ENCODE results near the gene ADAM33. TPM values are rescaled to one million over a fixed set of nuclear protein-coding genes. Genes with fewer than 3 reads are reported as not detected.

The ADAM33 gene
- total RNA-seq, 1 donor from 2014 or later: 7.0 TPM

- no peak overlapping the region for H2AFZ ChIP-seq (replicated peaks)
- no peaks in the 10 kb centered on the region for H4K20me1 ChIP-seq (ENCODE audit: low read depth)
- Mint-ChIP-seq H3K9me3 (no peaks in the 10 kb centered on the region), H3K27me3 (ENCODE audit: insufficient read depth, low read depth) (peaks cover 2% of the 10 kb centered on the region), H3K4me3 (no peak overlapping the region), H3K36me3 (no peaks in the 10 kb centered on the region), H3K4me1 (no peaks in the 10 kb centered on the region), H3K27ac (no peak overlapping the region)
- no peaks in the 10 kb centered on the region for H3K36me3 ChIP-seq
- H3K4me3 ChIP-seq: no peak overlapping the region
- H3K9me3 ChIP-seq (ENCODE audit: low read depth): no peaks in the 10 kb centered on the region
- H3F3A ChIP-seq (ENCODE audit: low read depth): no peaks in the 10 kb centered on the region
- no peaks in the 10 kb centered on the region for H3K79me2 ChIP-seq (ENCODE audit: low read depth)
- no peak overlapping the region for H3K27ac ChIP-seq
- H3K4me1 ChIP-seq: no peaks in the 10 kb centered on the region
- H3K9ac ChIP-seq: no peak overlapping the region
- TF ChIP-seq EZH2 (IDR thresholded peaks at IDR 0.05) (no peak), EZH2phosphoT487 (IDR thresholded peaks at IDR 0.05) (no peak)
- TF ChIP-seq, protein P1, sequence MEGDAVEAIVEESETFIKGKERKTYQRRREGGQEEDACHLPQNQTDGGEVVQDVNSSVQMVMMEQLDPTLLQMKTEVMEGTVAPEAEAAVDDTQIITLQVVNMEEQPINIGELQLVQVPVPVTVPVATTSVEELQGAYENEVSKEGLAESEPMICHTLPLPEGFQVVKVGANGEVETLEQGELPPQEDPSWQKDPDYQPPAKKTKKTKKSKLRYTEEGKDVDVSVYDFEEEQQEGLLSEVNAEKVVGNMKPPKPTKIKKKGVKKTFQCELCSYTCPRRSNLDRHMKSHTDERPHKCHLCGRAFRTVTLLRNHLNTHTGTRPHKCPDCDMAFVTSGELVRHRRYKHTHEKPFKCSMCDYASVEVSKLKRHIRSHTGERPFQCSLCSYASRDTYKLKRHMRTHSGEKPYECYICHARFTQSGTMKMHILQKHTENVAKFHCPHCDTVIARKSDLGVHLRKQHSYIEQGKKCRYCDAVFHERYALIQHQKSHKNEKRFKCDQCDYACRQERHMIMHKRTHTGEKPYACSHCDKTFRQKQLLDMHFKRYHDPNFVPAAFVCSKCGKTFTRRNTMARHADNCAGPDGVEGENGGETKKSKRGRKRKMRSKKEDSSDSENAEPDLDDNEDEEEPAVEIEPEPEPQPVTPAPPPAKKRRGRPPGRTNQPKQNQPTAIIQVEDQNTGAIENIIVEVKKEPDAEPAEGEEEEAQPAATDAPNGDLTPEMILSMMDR (IDR thresholded peaks at IDR 0.05): no peak
- H3K27me3 ChIP-seq: no peaks in the 10 kb centered on the region
- no peak for DNase-seq (ENCODE audit: low spot score)
- H3K4me2 ChIP-seq: no peak overlapping the region
Measured at GRCh38 chr20:3707508-3707899, 25.7 kb upstream of the ADAM33 start.

- Mint-ChIP-seq H3K4me1 (no peaks in the 10 kb centered on the region), H3K36me3 (no peaks in the 10 kb centered on the region), H3K9me3 (no peaks in the 10 kb centered on the region), H3K27me3 (ENCODE audit: insufficient read depth, low read depth) (peaks cover 2% of the 10 kb centered on the region), H3K4me3 (no peak overlapping the region), H3K27ac (no peak overlapping the region)
- Histone ChIP-seq H2AFZ (replicated peaks) (no peak overlapping the region), H4K20me1 (ENCODE audit: low read depth) (no peaks in the 10 kb centered on the region), H3K4me1 (no peaks in the 10 kb centered on the region), H3K27me3 (no peaks in the 10 kb centered on the region), H3F3A (ENCODE audit: low read depth) (no peaks in the 10 kb centered on the region), H3K4me2 (no peak overlapping the region), H3K4me3 (no peak overlapping the region), H3K27ac (no peak overlapping the region), H3K79me2 (ENCODE audit: low read depth) (no peaks in the 10 kb centered on the region), H3K9ac (no peak overlapping the region), H3K36me3 (no peaks in the 10 kb centered on the region), H3K9me3 (ENCODE audit: low read depth) (no peaks in the 10 kb centered on the region)
- no peak for DNase-seq (ENCODE audit: low spot score)
- TF ChIP-seq EZH2 (IDR thresholded peaks at IDR 0.05) (no peak), EZH2phosphoT487 (IDR thresholded peaks at IDR 0.05) (no peak)
- TF ChIP-seq, protein P1 (IDR thresholded peaks at IDR 0.05): no peak
Measured at GRCh38 chr20:3706774-3707507, 25.1 kb upstream of the ADAM33 start.

- H3K4me3 Mint-ChIP-seq: no peak overlapping the region
- H3K9me3 Mint-ChIP-seq: no peaks in the 10 kb centered on the region
- no peak overlapping the region for H3K27ac Mint-ChIP-seq
- H3K4me1 ChIP-seq: no peaks in the 10 kb centered on the region
- H2AFZ ChIP-seq (replicated peaks): no peak overlapping the region
- H3K27me3 Mint-ChIP-seq (ENCODE audit: insufficient read depth, low read depth): peaks cover 2% of the 10 kb centered on the region
- no peaks in the 10 kb centered on the region for H3K36me3 Mint-ChIP-seq
- no peaks in the 10 kb centered on the region for H3K36me3 ChIP-seq
- H3K4me3 ChIP-seq: no peak overlapping the region
- H3F3A ChIP-seq (ENCODE audit: low read depth): no peaks in the 10 kb centered on the region
- no peaks in the 10 kb centered on the region for H3K79me2 ChIP-seq (ENCODE audit: low read depth)
- H3K4me2 ChIP-seq: no peak overlapping the region
- no peaks in the 10 kb centered on the region for H4K20me1 ChIP-seq (ENCODE audit: low read depth)
- DNase-seq (ENCODE audit: low spot score): no peak
- no peak overlapping the region for H3K27ac ChIP-seq
- no peak overlapping the region for H3K9ac ChIP-seq
- TF ChIP-seq, protein P1 (IDR thresholded peaks at IDR 0.05): no peak
- H3K27me3 ChIP-seq: no peaks in the 10 kb centered on the region
- no peaks in the 10 kb centered on the region for H3K9me3 ChIP-seq (ENCODE audit: low read depth)
- H3K4me1 Mint-ChIP-seq: no peaks in the 10 kb centered on the region
Measured at GRCh38 chr20:3705970-3706739, 24.3 kb upstream of the ADAM33 start.
